HL-60 (cell line): ENCODE results near the gene MYD88.

Experiments
- GABPA ChIP-seq: IDR thresholded peaks from 2 replicates; pipeline ENCODE4 v1.6.1; 2012; ENCODE audit warnings: low read depth
- POLR2AphosphoS5 ChIP-seq: IDR thresholded peaks from 2 replicates; pipeline ENCODE4 v1.6.1; 2012; ENCODE audit warnings: low read depth
- SPI1 ChIP-seq: IDR thresholded peaks from 2 replicates; pipeline ENCODE4 v1.6.1; 2012; ENCODE audit warnings: low read depth, mild to moderate bottlenecking, borderline replicate concordance
- TF ChIP-seq, protein P1 (sequence below): IDR thresholded peaks from one replicate; pipeline ENCODE4 v1.5.1; 2011; ENCODE audit warnings: low read length, control low read depth, inconsistent platforms; ENCODE audit not compliant: insufficient read depth
- TF ChIP-seq, protein P2 (sequence below): IDR thresholded peaks from 2 replicates; pipeline ENCODE4 v1.6.1; 2012; ENCODE audit warnings: low read depth; ENCODE audit not compliant: insufficient replicate concordance

DNA sequence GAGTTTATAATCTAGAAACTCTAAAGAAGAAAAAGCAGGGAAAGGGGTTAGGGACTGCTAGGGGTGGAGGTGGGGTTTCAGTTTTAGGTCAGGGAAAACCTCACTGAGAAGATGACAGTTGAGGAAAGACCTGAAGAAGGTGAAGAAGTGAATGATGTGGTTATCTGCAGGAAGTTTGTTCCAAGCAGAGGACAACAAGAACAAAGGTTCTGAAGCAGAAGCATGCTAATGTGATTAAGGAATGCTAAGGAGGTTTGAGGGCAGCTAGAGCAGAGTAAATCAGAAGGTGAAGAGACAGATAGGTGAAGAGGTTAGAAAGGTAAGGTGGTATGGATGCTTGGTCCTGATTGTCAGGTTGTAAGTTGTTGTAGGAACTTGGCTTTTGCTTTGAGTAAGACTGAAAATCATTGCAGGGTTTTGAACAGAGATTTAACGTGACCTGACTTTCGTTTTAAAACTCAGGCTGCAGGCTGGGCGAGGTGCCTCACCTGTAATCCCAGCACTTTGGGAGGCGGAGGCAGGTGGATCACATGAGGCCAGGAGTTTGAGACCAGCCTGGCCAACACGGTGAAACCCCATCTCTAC, 35.5 kb downstream of the MYD88 start:
- TF ChIP-seq, protein P1, sequence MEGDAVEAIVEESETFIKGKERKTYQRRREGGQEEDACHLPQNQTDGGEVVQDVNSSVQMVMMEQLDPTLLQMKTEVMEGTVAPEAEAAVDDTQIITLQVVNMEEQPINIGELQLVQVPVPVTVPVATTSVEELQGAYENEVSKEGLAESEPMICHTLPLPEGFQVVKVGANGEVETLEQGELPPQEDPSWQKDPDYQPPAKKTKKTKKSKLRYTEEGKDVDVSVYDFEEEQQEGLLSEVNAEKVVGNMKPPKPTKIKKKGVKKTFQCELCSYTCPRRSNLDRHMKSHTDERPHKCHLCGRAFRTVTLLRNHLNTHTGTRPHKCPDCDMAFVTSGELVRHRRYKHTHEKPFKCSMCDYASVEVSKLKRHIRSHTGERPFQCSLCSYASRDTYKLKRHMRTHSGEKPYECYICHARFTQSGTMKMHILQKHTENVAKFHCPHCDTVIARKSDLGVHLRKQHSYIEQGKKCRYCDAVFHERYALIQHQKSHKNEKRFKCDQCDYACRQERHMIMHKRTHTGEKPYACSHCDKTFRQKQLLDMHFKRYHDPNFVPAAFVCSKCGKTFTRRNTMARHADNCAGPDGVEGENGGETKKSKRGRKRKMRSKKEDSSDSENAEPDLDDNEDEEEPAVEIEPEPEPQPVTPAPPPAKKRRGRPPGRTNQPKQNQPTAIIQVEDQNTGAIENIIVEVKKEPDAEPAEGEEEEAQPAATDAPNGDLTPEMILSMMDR, result no peak
- TF ChIP-seq, protein P2, sequence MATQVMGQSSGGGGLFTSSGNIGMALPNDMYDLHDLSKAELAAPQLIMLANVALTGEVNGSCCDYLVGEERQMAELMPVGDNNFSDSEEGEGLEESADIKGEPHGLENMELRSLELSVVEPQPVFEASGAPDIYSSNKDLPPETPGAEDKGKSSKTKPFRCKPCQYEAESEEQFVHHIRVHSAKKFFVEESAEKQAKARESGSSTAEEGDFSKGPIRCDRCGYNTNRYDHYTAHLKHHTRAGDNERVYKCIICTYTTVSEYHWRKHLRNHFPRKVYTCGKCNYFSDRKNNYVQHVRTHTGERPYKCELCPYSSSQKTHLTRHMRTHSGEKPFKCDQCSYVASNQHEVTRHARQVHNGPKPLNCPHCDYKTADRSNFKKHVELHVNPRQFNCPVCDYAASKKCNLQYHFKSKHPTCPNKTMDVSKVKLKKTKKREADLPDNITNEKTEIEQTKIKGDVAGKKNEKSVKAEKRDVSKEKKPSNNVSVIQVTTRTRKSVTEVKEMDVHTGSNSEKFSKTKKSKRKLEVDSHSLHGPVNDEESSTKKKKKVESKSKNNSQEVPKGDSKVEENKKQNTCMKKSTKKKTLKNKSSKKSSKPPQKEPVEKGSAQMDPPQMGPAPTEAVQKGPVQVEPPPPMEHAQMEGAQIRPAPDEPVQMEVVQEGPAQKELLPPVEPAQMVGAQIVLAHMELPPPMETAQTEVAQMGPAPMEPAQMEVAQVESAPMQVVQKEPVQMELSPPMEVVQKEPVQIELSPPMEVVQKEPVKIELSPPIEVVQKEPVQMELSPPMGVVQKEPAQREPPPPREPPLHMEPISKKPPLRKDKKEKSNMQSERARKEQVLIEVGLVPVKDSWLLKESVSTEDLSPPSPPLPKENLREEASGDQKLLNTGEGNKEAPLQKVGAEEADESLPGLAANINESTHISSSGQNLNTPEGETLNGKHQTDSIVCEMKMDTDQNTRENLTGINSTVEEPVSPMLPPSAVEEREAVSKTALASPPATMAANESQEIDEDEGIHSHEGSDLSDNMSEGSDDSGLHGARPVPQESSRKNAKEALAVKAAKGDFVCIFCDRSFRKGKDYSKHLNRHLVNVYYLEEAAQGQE, result no peak
- TF ChIP-seq POLR2AphosphoS5, result no peak
- no peak for TF ChIP-seq GABPA
- no peak for TF ChIP-seq SPI1
